Coronary artery (tissue), 2 donors: ENCODE measurements around the gene TALDO1.

Experiments
- DNase-seq: peaks from one replicate; pipeline ENCODE4 v3.0.0-alpha.2; 2017; ENCODE audit warnings: low spot score
- H3K27ac ChIP-seq, 2 donors: fragments of 200-600 bp; sonication (generic); one replicate each; pipeline ENCODE4 v1.5.1; 2016 to 2019
- H3K4me3 ChIP-seq: fragments of 200-600 bp; sonication (generic); 2 replicates; pipeline ENCODE4 v1.5.1; 2016; ENCODE audit warnings: mild to moderate bottlenecking, moderate library complexity
- TF ChIP-seq, protein P1 (sequence below): fragments of 200-600 bp; sonication (generic); IDR thresholded peaks from one replicate; pipeline ENCODE4 v1.5.1; 2019; ENCODE audit warnings: antibody characterized with exemption

TALDO1 gene

DNA sequence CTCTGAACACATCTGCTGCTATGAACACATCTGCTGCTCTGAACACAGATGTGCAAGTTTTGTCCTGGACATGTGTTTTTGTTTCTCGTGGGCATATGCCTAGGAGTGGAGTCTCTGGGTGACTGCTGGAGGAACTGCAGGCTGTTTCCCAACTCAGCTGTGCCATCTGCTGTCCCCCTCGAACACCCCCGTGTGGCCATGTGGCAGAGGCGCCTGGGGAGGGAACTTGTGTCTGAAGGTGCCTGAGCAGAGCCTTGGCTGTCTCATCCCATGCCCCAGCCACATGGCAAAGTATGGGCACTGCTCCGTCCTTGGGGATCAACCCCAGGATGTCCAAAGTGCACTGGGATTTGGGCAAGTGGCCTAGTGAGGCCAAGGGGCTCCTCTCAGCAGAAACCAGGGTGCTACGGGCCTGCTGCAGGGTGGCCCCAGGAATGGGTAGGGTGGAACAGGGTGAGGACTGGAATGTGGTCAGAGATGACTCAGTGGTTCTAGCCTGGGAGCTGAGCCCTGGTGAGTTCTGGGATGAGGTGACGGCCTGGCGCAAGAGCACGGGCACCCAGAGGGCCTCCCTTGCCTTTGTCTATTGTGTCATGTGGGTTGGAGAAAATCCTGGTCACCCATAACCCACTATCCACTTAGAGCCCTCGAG lies 15.3 kb downstream of the TALDO1 start:
- peak overlapping the region in 1 of 2 donors; percentile 10 for H3K27ac ChIP-seq

DNA sequence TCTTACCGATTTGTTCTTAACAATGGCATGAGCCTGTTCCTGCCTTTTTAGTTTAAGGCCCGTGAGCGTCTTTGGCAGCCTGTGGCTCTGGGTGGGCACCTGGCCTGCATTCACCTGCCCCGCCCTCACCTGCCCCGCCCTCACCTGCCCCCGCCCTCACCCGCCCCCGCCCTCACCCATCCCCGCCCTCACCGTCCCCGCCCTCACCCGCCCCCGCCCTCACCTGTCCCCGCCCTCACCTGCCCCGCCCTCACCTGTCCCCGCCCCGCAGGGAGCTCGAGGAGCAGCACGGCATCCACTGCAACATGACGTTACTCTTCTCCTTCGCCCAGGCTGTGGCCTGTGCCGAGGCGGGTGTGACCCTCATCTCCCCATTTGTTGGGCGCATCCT lies 15.8 kb downstream of the TALDO1 start:
- Histone ChIP-seq H3K4me3 (no peak overlapping the region), H3K27ac (no peak overlapping the region)
- TF ChIP-seq, protein P1, sequence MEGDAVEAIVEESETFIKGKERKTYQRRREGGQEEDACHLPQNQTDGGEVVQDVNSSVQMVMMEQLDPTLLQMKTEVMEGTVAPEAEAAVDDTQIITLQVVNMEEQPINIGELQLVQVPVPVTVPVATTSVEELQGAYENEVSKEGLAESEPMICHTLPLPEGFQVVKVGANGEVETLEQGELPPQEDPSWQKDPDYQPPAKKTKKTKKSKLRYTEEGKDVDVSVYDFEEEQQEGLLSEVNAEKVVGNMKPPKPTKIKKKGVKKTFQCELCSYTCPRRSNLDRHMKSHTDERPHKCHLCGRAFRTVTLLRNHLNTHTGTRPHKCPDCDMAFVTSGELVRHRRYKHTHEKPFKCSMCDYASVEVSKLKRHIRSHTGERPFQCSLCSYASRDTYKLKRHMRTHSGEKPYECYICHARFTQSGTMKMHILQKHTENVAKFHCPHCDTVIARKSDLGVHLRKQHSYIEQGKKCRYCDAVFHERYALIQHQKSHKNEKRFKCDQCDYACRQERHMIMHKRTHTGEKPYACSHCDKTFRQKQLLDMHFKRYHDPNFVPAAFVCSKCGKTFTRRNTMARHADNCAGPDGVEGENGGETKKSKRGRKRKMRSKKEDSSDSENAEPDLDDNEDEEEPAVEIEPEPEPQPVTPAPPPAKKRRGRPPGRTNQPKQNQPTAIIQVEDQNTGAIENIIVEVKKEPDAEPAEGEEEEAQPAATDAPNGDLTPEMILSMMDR: no peak
- no peak for DNase-seq

More for the DNA sequence above, 15.3 kb downstream of the TALDO1 start:
- TF ChIP-seq, protein P1: no peak
- peak; percentile 74 for DNase-seq
- no peak overlapping the region for H3K4me3 ChIP-seq

DNA sequence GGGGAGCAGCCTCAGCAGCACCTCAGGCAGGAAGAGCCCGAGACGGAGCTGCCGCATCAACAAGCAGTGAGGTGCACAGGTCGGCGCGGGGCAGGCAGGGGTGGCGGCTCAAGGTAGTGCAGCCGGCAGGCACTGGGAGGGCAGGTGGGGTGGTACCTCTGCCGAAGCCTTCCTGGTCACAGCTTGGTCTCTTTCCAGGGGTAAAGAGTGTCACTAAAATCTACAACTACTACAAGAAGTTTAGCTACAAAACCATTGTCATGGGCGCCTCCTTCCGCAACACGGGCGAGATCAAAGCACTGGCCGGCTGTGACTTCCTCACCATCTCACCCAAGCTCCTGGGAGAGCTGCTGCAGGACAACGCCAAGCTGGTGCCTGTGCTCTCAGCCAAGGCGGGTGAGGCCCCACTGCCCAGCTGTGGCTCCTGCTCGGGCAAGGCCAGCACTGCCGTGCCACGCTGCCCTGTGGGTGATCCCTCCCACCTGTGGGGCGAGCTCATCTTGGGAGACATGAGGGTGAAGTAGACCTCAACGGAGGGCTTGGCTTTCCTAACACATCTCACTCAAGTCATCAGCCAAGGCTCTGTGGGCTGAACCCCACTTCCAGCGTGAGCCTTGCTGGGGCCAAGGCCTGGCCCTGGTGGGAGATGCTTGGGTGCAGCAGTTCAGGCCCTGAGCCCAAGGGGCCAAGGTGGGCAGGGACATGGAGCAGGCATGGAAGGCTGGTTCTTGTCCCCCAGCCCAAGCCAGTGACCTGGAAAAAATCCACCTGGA lies 16.5 kb downstream of the TALDO1 start:
- H3K4me3 ChIP-seq: no peak overlapping the region
- TF ChIP-seq, protein P1: no peak
- no peak for DNase-seq
- no peak overlapping the region for H3K27ac ChIP-seq

DNA sequence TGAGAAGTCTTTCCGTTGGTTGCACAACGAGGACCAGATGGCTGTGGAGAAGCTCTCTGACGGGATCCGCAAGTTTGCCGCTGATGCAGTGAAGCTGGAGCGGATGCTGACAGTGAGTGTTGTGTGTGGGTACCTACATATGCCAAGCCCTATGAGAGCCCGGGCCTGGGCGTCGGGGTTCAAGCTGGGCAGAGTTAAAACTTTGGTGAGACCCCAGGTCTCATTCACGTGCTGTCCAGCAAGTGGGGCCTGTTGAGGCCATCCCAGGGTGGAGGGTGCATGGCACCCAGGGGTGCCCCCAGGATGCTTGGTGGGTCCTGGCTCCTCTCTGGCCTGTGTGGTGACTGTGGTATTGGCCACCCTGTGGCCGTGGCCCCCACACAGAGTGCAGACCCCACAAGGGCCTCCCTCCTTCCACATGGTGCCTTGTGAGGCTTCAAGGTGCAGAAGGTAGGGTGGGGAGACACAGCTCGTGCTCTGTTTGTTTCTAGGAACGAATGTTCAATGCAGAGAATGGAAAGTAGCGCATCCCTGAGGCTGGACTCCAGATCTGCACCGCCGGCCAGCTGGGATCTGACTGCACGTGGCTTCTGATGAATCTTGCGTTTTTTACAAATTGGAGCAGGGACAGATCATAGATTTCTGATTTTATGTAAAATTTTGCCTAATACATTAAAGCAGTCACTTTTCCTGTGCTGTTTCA lies 17.2 kb downstream of the TALDO1 start:
- TF ChIP-seq, protein P1: no peak
- no peak overlapping the region for H3K27ac ChIP-seq
- DNase-seq: no peak
- H3K4me3 ChIP-seq: no peak overlapping the region

DNA sequence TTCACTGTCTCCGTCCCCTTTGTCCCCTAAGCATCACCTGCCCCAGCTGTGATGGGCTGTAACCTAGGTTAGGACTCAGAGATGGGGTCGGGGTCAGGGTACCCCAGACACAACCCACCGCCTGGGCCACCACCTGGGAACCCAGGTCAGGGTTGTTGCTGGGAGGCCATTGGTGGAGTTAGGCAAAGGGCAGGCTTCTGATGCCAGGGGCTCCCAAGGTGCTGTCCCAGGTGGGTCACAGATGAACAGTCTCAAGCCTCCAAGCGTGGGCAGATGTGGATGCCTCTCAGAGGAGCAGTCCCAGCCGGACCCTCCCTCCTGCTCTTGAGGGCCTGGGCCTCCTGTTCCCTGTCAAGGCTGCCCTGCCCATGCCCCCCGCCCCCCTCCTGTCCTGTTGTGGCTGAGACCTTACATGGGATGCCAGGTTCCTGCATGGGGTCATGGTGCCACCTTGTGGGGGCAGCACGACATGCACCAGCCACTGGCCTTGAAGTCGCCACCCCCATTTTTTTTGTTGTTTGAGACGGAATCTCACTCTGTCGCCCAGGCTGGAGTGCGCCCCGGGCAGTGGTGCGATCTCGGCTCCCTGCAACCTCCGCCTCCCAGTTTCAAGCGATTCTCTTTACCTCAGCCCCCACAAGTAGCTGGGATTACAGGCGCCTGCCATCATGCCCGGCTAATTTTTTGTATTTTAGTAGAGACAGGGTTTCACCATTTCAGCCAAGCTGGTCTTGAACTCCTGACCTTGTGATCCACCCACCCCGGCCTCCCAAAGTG lies 17.9 kb downstream of the TALDO1 start:
- TF ChIP-seq, protein P1: peak; percentile 52
- no peak overlapping the region for H3K4me3 ChIP-seq
- H3K27ac ChIP-seq: peak overlapping the region in 1 of 2 donors; percentile 1
- peak; percentile 79 for DNase-seq

DNA sequence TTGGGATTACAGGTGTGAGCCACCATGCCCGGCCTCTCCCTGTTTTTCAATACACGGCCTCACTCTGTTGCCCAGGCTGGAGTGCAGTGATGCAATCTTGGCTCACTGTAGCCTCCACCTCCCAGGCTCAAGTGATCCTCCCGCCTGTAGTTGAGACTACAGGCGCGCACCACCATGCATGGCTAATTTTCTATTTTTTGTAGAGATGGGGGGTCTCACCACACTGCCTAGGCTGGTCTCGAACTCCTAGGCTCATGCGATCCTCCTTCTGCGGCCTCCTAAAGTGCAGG lies 18.5 kb downstream of the TALDO1 start:
- Histone ChIP-seq H3K27ac (no peak overlapping the region), H3K4me3 (no peak overlapping the region)
- TF ChIP-seq, protein P1: no peak

More for the DNA sequence above, 18.5 kb downstream of the TALDO1 start:
- no peak for DNase-seq
